ENCODE results near the gene CARMIL3.
"Not testable (repeated sequence)": the region's sequence is repeated elsewhere in the genome, so short reads cannot be mapped to it uniquely, and the experiment has no call there.

CARMIL3 gene

DNA sequence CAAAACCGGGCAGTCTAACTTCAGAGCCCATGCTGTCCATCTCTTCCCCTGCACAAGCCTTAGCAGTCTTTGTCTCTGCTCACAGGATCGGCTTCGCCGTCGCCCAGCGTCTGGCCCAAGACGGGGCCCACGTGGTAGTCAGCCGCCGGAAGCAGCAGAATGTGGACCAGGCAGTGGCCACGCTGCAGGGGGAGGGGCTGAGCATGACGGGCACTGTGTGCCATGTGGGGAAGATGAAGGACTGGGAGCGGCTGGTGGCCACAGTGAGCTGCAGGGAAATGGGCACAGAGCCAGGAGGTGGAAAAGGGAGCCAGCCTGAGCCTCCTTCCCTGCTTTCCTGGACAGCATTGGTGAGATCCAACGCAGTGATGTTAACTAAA, 14.2 kb upstream of the CARMIL3 start:
- no peak for DNase-seq (ENCODE audit: low spot score)

DNA sequence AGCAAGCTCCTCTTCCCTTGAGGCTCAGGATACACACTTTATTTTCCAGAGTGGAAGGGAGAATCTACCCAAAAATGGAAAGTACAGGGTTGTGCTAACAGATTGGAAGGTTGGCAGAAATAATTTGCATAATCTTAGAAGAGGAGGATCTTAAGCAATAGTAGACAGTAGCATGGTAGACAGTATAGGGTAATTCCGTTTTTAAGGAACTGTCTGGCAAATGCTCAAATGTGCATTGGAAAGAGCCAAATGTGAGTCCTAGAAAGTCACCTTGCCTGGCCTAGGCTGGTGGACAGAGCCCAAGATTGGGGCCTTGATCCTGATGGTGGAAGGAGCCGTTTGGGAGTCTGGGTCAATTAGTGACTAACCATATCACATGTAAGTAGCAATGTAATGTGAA, 13.1 kb upstream of the CARMIL3 start:
- DNase-seq (ENCODE audit: low spot score): no peak

DNA sequence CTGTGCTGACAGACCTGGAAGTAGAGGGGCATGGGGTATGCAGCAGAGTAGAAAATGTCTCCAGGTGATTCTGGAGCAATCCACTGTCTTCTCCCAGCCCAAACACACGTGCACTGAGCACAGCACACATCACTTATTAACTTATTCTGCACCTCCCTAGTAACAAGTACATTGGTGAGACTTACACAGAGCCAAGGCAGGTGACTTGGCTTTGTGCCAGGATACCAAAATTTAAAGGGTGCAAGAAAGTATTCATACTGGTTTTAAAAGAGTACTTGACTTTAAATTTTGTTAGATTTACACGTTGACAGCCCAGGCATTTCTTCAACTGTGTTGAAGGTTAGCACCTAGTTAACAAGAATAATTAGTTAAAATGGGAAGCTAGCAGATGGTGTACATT, 11.1 kb upstream of the CARMIL3 start:
- no peak for DNase-seq (ENCODE audit: low spot score)

DNA sequence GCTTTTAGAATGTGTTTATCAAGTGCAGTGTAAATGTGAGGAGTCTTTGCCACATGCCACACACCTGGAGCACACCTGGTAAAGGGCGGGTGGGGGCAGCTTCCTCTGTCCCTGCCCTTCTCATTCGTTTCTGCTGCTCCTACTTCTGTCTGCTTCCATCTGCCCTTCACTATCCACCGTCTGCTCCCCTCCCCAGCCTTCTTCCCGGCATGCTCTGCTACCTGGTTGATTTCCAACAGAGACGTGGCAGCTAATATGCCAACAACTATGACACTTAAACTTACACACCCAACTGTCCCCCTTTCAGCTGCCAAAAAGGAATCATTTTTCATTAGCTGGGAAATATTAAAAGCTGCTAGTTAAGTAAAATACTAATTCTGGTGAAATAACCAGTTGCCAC, 9.1 kb upstream of the CARMIL3 start:
- no peak for DNase-seq (ENCODE audit: low spot score)

DNA sequence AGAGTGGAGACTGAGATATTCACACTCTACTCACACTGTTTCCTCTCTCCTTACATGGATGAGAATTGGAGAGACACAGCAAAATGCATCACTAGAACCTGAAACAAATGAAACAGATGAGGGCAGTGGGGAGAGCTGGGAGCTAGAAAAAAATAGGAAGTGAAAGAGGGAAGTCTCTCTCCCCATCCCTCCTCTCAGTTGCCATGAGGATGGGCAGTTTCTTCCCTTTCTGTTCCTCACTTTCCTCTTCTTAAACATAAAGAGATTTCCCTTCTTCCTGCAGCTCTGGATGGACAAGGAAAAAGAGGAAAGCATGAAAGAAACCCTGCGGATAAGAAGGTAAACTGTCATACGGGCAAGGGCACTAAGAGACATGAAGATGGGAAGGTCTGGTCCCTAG, 2.8 kb upstream of the CARMIL3 start:
- not testable (repeated sequence) for DNase-seq (ENCODE audit: low spot score)

DNA sequence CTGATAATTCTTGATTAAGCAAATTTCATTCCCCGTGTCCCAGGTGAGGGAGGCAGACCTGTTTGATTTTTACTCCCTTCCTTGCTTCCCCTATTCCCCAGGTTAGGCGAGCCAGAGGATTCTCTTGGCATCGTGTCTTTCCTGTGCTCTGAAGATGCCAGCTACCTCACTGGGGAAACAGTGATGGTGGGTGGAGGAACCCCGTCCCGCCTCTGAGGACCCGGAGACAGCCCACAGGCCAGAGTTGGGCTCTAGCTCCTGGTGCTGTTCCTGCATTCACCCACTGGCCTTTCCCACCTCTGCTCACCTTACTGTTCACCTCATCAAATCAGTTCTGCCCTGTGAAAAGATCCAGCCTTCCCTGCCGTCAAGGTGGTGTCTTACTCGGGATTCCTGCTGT, 1.1 kb upstream of the CARMIL3 start:
- not testable (repeated sequence) for DNase-seq (ENCODE audit: low spot score)

DNA sequence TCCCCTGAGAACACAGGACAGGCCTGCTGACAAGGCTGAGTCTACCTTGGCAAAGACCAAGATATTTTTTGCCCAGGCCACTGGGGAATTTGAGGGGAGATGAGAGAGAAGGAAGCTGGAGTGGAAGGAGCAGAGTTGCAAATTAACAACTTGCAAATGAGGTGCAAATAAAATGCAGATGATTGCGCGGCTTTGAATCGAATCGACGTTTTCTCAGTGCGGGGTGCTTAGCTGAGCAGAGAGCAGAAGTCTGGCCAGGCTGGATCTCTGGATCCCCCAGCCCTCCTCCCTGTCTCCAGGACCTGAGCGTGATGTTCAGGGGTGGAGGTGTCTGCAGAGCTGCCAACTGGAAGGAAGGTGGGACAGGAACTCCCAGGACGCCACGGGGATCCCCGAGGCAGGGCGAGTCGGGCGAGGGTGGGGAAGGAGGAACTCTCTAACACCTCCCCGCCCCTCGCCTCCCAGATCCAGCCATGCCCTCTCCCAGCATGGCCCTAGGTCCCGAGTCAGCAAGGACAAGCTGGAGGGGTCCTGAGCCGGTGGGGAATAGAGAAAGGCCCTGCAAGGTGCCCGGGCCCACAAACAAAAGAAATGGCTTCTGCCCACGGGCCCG, 527 bp upstream of the CARMIL3 start:
- no peak for DNase-seq (ENCODE audit: low spot score)

DNA sequence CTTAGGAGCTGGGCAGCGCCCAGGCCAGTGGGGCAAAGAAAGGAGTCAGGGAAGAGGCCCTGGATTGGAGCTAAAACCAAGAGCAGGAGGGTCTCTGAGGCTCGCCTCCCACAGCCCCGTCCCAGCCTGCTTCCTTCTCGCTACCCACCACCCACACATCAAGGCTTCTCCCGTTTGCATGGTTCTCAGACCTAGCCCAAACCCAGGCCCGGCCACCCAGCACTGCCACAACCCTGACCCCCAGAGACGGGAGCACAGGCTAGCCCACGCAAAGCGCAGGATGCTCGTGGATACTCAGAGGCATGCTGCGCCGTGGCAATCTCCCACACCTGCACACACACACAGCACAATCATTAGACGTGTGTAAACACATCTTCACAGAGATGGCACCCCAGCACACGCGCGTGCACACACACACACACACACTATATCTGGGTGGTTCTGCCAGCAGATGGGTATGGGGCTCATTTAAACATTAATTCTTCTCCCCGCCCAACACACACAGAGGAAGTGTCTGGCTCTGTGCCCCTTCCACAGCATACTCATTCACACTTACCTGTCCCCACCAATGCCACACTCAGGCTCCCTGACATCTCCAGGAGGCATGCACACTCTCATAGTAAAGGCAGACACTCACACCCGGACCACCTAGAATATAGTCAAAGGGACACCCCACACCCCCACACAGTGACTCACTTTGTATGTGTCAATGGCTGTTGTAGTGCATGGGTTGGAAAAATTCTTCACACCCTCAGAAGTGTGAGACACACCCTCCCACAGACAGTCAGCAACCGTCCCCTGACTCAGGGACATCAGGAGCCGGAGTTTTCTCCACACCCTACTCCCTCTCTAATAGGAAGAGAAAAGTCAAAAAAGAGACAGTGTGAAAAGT, 1.1 kb downstream of the CARMIL3 start:
- no peak for DNase-seq (ENCODE audit: low spot score)

DNA sequence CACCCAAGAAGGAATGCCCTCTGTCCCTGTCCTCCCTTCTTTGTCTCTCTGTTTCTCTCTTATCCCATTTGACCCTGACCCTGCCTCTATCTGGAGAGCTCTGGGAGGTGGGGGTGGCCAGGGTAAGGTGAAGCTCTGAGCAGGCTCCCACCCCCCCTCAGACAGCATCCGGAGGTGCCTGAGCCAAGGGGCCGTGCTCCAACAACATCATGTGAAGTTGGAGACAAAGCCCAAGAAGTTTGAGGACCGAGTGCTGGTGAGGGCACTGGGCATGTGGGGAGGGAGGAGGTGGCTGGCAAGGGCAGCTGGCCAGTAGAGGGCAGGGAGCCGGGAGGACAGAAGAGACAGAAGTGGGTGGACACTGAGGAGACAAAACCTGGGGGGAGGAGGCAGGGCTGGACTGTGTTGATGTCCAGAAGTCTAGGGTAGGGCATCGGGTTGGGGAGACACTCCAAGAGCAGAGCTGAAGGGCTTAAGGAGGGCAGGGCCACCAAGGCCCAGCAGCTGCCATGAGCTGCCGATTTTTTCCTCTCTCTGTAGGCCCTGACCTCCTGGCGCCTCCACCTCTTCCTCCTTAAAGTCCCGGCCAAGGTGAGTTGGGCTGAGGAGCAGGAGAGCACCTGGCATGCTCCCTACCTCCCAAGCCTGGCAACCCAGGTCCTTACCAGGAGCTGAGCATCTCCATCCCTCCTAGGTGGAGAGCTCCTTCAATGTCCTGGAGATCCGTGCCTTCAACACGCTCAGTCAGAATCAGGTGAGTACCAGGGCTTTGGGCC, 1.9 kb downstream of the CARMIL3 start:
- DNase-seq (ENCODE audit: low spot score): no peak

DNA sequence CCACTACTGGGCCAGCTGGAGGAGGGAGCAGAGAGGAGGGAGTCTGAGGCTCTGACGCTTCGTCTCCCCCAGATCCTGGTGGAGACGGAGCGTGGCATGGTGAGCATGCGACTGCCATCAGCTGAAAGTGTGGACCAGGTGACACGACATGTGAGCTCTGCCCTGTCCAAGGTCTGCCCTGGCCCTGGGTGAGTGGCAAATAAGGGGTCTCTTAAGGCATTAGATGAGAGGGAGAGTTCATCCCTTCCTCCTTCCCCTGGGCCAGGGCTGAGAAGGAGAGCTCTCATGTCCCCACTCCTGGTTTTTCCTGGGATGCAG, 2.5 kb downstream of the CARMIL3 start:
- no peak for DNase-seq (ENCODE audit: low spot score)

DNA sequence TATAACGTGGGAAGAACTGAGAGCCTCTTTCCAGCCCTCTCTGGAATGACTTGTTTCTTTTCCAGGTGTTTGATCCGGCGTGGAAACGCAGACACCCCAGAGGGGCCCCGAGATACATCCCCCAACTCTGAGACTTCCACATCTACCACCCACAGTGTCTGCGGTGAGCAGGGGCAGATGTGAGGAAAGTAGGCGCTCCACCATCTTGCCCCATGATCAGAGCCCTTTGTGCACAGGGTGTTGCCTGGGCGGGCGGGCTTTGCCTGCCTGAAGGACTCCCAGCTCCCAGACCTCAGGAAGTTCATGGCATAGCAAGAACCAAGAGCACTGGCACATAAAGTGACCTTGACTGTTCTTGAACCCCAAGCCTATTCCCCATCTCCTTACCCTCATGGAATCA, 2.8 kb downstream of the CARMIL3 start:
- DNase-seq (ENCODE audit: low spot score): no peak

DNA sequence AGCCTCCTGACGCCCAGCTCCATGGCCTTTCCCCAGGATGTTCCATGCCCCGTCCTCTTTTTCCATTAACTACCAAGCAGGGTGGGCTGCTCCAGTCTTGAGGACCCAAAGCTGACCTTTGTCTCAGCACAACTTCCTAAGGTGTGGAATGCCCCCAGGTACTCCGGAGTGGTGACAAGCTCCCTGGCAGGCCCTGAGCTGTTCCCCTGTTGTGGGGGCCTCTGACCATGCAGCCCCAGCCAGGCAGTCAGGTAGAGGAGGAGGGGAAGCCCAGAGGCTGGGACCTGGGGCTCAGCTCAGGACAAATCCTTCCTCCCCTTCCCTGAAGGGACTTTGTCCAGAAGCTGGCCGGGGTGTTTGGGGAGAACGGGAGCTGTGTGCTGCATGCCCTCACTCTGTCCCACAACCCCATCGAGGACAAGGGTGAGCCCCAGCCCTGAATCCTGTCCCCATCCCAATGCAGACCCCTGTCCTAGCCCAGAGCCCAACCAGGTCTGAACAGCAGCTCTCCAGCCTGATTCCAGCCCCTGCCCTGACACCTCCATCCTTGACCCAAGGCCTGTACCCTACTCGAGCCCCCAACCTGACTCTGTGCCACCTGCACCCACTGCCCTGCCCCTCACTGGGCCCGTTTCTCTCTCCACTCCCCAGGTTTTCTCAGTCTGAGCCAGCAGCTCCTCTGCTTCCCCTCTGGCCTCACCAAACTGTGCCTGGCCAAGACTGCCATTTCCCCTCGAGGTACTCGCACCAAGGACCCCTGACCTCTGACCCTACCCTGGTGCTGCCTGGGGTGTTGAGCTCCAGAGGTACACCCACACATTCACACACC, 4.4 kb downstream of the CARMIL3 start:
- DNase-seq (ENCODE audit: low spot score): no peak

DNA sequence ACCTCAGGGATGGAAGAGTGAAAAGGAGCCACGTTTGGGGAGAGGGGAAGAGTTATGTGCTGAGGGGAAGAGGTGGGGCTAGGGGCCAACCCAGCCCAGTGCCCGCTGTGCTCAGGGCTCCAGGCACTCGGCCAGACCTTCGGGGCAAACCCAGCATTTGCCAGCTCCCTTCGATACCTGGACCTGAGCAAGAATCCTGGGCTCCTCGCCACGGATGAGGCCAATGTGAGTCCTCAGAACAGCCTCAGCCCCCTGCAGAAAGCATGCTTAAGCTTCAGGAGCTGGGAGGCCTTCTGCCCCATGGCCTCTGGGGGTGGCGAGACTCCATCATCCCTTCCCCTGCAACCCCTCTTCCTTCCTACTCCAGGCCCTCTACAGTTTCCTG, 5.0 kb downstream of the CARMIL3 start:
- DNase-seq (ENCODE audit: low spot score): no peak

DNA sequence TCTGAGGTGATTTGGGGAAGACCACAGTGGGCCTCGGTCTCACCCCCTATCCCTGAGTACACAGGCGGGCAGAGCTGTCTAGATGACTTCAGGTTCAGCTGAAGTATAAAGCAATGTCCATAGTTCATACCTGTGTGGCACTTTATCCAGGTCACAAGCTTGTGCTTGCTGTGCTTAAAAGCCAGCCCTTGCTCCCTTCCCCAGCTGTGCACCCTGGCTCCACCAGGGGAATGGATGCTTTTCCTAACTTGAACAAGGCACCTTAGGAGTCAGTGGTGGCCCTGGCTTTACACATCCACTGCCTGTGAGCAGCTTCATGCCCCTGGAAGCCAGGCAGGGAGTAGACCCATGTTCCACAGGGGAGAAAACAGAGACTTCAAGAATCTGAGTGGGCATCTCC, 5.5 kb downstream of the CARMIL3 start:
- DNase-seq (ENCODE audit: low spot score): no peak

DNA sequence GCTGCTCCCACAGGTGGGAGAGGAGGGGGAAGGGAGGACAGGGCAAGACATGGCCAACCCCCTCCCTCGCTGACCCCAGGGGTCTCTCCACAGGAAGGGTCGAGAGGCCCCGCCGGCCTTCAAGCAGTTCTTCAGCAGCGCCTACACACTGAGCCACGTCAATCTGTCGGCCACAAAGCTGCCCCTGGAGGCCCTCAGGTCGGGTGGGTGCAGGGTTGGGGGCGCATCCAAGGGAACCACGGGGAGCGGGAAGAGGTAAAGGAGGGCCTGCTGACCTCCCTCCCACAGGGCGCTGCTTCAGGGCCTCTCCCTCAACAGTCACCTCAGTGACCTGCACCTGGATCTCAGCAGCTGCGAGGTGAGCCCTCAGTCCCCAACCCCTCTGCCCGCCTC, 6.1 kb downstream of the CARMIL3 start:
- DNase-seq (ENCODE audit: low spot score): no peak

DNA sequence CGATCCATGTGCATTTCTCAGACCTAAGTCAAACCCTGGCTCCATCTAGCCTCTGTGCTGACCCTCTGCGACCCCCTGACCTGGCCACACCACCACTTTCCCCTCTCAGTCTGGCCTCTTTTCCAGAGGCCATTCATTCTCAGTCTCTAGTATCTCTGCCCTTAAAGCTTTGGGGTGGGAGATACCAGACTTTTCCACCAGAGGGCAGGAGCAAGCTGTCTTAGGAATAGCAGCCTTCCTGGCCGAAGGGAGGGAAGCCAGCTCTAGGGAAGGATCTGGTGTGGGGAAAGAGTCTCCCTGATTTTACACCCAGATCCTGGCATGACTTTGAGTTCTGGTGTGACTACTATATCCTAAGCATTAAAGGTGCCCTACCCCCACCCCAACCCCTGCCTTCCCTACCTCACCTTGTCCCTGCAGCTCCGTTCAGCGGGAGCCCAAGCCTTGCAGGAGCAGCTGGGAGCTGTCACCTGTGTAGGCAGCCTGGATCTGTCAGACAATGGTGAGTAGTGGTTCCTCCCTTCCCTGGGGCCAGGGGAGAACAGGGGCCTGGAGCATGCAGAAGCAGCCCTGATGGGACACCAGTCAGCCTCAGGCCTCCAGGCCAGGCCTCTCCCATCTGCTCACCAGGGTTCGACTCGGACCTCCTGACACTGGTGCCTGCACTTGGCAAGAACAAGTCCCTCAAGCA, 6.6 kb downstream of the CARMIL3 start:
- peak; percentile 91 for DNase-seq (ENCODE audit: low spot score)

DNA sequence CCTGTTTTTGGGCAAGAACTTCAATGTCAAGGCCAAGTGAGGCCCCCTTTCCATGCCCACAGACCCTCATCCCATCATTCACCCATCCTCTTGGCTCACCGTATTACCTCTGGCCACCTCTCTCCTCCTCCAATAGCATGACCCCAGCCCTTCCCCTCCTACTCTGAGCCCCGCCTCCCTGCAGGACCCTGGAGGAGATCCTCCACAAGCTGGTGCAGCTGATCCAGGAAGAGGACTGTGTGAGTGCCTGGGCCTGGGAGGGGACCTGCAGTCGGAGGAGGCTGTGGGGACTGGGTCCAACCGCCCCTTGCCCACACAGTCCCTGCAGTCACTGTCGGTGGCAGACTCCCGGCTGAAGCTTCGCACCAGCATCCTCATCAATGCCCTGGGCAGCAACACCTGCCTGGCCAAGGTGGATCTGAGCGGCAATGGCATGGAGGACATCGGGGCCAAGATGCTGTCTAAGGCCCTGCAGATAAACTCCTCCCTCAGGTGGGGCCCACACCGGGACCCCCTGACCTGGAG, 7.2 kb downstream of the CARMIL3 start:
- no peak for DNase-seq (ENCODE audit: low spot score)

DNA sequence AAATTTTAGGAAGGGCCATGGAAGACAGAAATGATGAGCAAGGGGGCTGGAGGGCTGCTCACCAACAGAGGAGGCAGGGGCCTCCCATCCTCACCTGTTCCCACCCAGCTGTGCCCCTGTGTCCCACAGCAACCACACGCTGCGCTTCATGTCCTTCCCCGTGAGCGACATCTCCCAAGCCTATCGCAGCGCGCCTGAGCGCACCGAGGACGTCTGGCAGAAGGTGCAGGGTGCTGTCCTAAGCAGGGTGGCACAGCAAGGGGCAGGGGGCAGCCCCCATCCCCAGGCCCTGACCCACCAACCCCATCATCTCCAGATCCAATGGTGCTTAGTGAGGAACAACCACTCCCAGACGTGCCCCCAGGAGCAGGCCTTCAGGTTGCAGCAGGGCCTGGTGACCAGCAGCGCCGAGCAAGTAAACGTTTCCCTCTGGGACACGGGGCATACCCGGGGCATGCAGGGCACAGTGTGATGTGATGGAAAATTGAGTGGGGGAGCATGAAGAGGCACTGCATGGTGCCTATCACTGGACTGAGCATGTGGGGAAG, 8.1 kb downstream of the CARMIL3 start:
- DNase-seq (ENCODE audit: low spot score): no peak

DNA sequence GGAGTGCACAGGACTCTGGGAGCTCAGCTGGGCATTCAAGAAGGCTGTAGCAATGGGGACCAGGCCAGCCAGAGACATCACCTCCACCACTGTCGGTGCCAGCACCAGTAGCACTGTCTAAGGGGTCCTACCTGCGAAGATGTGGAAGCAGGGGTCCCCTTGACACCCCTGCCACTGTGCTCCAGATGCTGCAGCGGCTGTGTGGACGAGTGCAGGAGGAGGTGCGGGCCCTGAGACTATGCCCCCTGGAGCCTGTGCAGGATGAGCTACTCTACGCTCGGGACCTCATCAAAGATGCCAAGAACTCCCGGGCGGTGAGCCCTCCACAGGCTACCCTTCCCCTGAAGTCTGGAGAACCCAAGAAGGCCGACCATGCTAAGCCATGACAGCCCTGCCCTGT, 8.6 kb downstream of the CARMIL3 start:
- DNase-seq (ENCODE audit: low spot score): no peak

DNA sequence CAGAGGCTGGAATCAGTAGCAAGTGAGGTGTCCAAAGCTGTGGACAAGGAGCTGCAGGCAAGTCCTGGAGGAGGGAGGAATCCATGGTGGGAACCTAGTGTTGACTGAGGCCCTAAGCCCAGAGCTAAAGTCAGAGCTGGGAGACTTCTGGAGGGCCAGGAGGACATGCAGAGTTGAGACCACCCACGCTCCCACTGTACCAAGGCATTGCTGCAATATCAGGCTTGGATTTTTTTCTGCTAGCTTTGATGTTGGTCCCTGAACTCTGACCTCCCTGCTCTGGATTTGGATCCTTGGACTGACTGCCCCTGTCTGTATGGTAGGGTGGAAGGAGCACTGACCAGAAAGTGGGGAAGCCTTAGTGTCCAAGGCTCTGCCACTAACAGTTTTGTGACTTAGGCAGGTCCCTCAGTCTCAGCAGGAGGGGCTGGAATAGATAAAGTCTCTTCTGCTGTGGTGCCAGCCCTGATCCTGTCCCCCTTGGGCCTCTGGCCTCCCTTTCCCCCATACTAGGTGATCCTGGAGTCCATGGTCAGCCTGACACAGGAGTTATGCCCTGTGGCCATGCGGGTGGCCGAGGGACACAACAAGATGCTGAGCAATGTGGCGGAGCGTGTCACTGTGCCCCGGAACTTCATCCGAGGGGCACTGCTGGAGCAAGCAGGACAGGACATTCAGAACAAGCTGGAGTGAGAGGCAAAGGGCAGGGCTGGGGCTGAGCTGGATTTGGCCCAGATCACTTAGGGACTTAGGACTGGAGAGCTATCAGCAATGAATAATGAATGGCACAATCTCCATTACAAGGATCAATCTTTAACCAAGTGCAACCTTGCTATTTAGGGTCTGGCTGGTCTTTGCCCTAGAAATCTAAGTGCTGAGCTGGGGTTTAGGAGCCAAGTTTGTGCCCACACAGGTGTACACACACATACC, 9.4 kb downstream of the CARMIL3 start:
- no peak for DNase-seq (ENCODE audit: low spot score)
